ENCODE results near the gene NME7. TPM values are rescaled to one million over a fixed set of nuclear protein-coding genes. Genes with fewer than 3 reads are reported as not detected.

Gene NME7
- polyA plus RNA-seq, 1 of the 3 experiments (the other 2 are of a cell fraction) = 13.7 TPM

GRCh38 chr1:169113613-169114119 lies 253.9 kb downstream of the NME7 start:
- Histone ChIP-seq H4K20me1 (ENCODE audit: insufficient read depth) (no peaks in the 10 kb centered on the region), H3K36me3 (replicated peaks in 1 of 2; ENCODE audit: control insufficient read depth in 1 of 2, insufficient read depth in 2 of 2, low read length in 1 of 2) (peaks cover 57 to 63% of the 10 kb centered on the region in 2 experiments), H3K9me2 (no peaks in the 10 kb centered on the region), H3K4me1 (ENCODE audit: control insufficient read depth in 1 of 2, insufficient read depth in 2 of 2, low read depth in 1 of 2, low read length in 1 of 2) (peaks cover 36 to 66% of the 10 kb centered on the region in 2 experiments), H3K79me2 (ENCODE audit: insufficient read depth) (peaks cover 90% of the 10 kb centered on the region), H3F3A (replicated peaks; ENCODE audit: insufficient read depth) (peaks cover 34% of the 10 kb centered on the region), H3K9ac (peak overlapping the region; percentile 47; the same call in 1 of the 2 replicates), H3K27me3 (ENCODE audit: insufficient read depth) (no peaks in the 10 kb centered on the region), H2AFZ (ENCODE audit: low read depth) (0 out of 2 replicates have a peak overlapping the region, but pooled peaks have one; percentile 48), H3K27ac (ENCODE audit: low read depth in 2 of 2, low read length in 1 of 2) (peak overlapping the region; percentile 81 to 95), H3K4me3 (ENCODE audit: low read depth in 2 of 2, low read length in 1 of 2) (no peak overlapping the region; a peak in 1 of 4 replicates), H3K4me2 (peak overlapping the region; percentile 51), H3K9me3 (no peaks in the 10 kb centered on the region)
- ChIA-PET POLR2A (no interaction called here), CTCF (interaction anchor here (0.5 to 8.9 kb wide), 4 partner anchors 20 to 507 kb away, joined by 3 to 92 read pairs (median 6); no protein-coding TSS in a partner anchor)
- WGBS (ENCODE audit: low lambda C conversion rate) = 42% methylated on average over 4 of the region's 4 CpGs
- DNase-seq = no peak
- no peak for TF ChIP-seq IRF3 (IDR thresholded peaks at IDR 0.05; ENCODE audit: low read depth, low read length)
- TF ChIP-seq, protein P1, sequence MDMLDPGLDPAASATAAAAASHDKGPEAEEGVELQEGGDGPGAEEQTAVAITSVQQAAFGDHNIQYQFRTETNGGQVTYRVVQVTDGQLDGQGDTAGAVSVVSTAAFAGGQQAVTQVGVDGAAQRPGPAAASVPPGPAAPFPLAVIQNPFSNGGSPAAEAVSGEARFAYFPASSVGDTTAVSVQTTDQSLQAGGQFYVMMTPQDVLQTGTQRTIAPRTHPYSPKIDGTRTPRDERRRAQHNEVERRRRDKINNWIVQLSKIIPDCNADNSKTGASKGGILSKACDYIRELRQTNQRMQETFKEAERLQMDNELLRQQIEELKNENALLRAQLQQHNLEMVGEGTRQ (IDR thresholded peaks at IDR 0.05; ENCODE audit: borderline replicate concordance, low read depth, low read length) = no peak
- peak; percentile 47; the same call in 1 of the 2 replicates for TF ChIP-seq ZBTB33 (IDR thresholded peaks at IDR 0.05; ENCODE audit: borderline replicate concordance, low read depth)
- peak; percentile 47; the same call in 1 of the 2 replicates for TF ChIP-seq REST (IDR thresholded peaks at IDR 0.05; ENCODE audit: low read depth, low read length)
- no peak for TF ChIP-seq RFX5 (IDR thresholded peaks at IDR 0.05; ENCODE audit: low read length)
- no peak for TF ChIP-seq GABPA (IDR thresholded peaks at IDR 0.05; ENCODE audit: low read depth)
- TF ChIP-seq TEAD4 (IDR thresholded peaks at IDR 0.05; ENCODE audit: borderline replicate concordance, insufficient read depth) = peak; percentile 85
- no peak for TF ChIP-seq EZH2phosphoT487 (IDR thresholded peaks at IDR 0.05; ENCODE audit: borderline replicate concordance, low read depth)
- TF ChIP-seq MAX (IDR thresholded peaks at IDR 0.05; ENCODE audit: low read depth) = peak; percentile 38; the same call in 1 of the 2 replicates
- no peak for TF ChIP-seq GATA2 (CRISPR knock-in tag; IDR thresholded peaks at IDR 0.05)
- no peak for TF ChIP-seq MXI1 (IDR thresholded peaks at IDR 0.05; ENCODE audit: low read depth, low read length)
- TF ChIP-seq NRF1 (IDR thresholded peaks at IDR 0.05; ENCODE audit: low read depth, low read length) = no peak
- TF ChIP-seq USF1 (IDR thresholded peaks at IDR 0.05; ENCODE audit: borderline replicate concordance, low read depth) = no peak
- no peak for TF ChIP-seq FOXJ3 (CRISPR knock-in tag; IDR thresholded peaks at IDR 0.05)
- no peak for TF ChIP-seq SMC3 (IDR thresholded peaks at IDR 0.05; ENCODE audit: low read depth, low read length)
- peak in 1 of 2 experiments; percentile 84; a peak in 1 of 4 replicates for TF ChIP-seq EP300 (IDR thresholded peaks at IDR 0.05; ENCODE audit: borderline replicate concordance in 1 of 2, low read depth in 1 of 2, low read length in 1 of 2)
- no peak for TF ChIP-seq RCOR1 (IDR thresholded peaks at IDR 0.05; ENCODE audit: low read length)
- TF ChIP-seq FOSL2 (IDR thresholded peaks at IDR 0.05; ENCODE audit: borderline replicate concordance, low read depth) = peak; percentile 98
- TF ChIP-seq YY1 (IDR thresholded peaks at IDR 0.05; ENCODE audit: low read depth) = peak; percentile 74; the same call in 1 of the 2 replicates
- peak; percentile 80; the same call in 1 of the 2 replicates for TF ChIP-seq MEF2A (IDR thresholded peaks at IDR 0.05; ENCODE audit: borderline replicate concordance, low read depth)
- no peak for TF ChIP-seq TAF1 (IDR thresholded peaks at IDR 0.05; ENCODE audit: borderline replicate concordance, low read depth, low read length)
- TF ChIP-seq ELF1 (IDR thresholded peaks at IDR 0.05) = peak; percentile 30; the same call in 1 of the 2 replicates
- no peak for TF ChIP-seq RAD21 (IDR thresholded peaks at IDR 0.05; ENCODE audit: low read length)

Data from SK-N-SH (cell line).